GM12878 (cell line): Measurements from ENCODE around the gene GABBR1. TPM values are rescaled to one million over a fixed set of nuclear protein-coding genes. Genes with fewer than 3 reads are reported as not detected.

Experiments
- ATAC-seq: fragments of 200-7000 bp; cut with Tn5 transposase; 3 replicates; pipeline ENCODE4 v1.9.1; 2020; ENCODE audit warnings: mild to moderate bottlenecking, moderate library complexity
- BruUV-seq: library from RNA; stranded (reverse); fragments of 400-500 nt; replicated peaks from 2 replicates; lab custom pipeline; 2021; lab: Mats Ljungman, UMichigan
- CTCF ChIA-PET: fragments of 300-600 bp; sonication (Branson Sonifier 250); formaldehyde crosslinking; extraction: SDS; loops from one replicate; lab custom pipeline; 2021; ENCODE audit warnings: inconsistent platforms; lab: Yijun Ruan, JAX
- POLR2A ChIA-PET: fragments of 350-600 bp; formaldehyde crosslinking; extraction: SDS; loops from one replicate; lab custom pipeline; 2021; ENCODE audit warnings: inconsistent platforms; lab: Charles Lee
- RAD21 ChIA-PET: fragments of 300-600 bp; sonication (Branson Sonifier 250); formaldehyde crosslinking; loops from one replicate; lab custom pipeline; 2023; ENCODE audit warnings: antibody characterized with exemption; ENCODE audit not compliant: unreplicated experiment; lab: Charles Lee
- SMC1A ChIA-PET: fragments of 300-600 bp; sonication (Branson Sonifier 250); formaldehyde crosslinking; loops from one replicate; lab custom pipeline; 2023; ENCODE audit not compliant: unreplicated experiment, uncharacterized antibody; lab: Charles Lee
- DNase-seq: peaks from one replicate; pipeline ENCODE4 v3.0.0-alpha.2; 2011; ENCODE audit warnings: low read depth, low spot score
- FAIRE-seq: peaks from 3 replicates; lab custom pipeline; 2011; peaks lifted over from hg19 to GRCh38; lab: Jason Lieb, UNC
- H2AFZ ChIP-seq: 2 replicates; pipeline ENCODE4 v1.6.0; 2011; ENCODE audit warnings: low read depth, low read length, control low read depth; ENCODE audit not compliant: control insufficient read depth
- H3K27ac ChIP-seq: 2 replicates; pipeline ENCODE4 v1.5.1; 2011; ENCODE audit warnings: control low read depth; ENCODE audit not compliant: control insufficient read depth, insufficient read depth
- H3K27me3 ChIP-seq, 2 experiments: replicated peaks in 1 of 2; 2 replicates each; pipeline versions ENCODE4 v1.6.0 to v1.6.1; 2011; ENCODE audit warnings: low read length in 1 of 2; ENCODE audit not compliant: control insufficient read depth in 2 of 2, insufficient read depth in 2 of 2
- H3K36me3 ChIP-seq, 2 experiments: 2 replicates each; pipeline ENCODE4 v1.5.1; 2011; ENCODE audit warnings: low read length in 1 of 2; ENCODE audit not compliant: control insufficient read depth in 2 of 2, insufficient read depth in 2 of 2
- H3K4me1 ChIP-seq: 2 replicates; pipeline ENCODE4 v1.6.1; 2011; ENCODE audit warnings: mild to moderate bottlenecking, low read length, moderate library complexity, mixed read lengths; ENCODE audit not compliant: control insufficient read depth, insufficient read depth
- H3K4me2 ChIP-seq: 2 replicates; pipeline ENCODE4 v1.6.0; 2011; ENCODE audit warnings: control low read depth; ENCODE audit not compliant: control insufficient read depth, insufficient read depth
- H3K4me3 ChIP-seq: fragments of 200-600 bp; sonication (generic); 2 replicates; pipeline ENCODE4 v1.5.1; 2016
- H3K79me2 ChIP-seq: 2 replicates; pipeline ENCODE4 v1.6.0; 2011; ENCODE audit warnings: low read length; ENCODE audit not compliant: control insufficient read depth, insufficient read depth
- H3K9ac ChIP-seq: 2 replicates; pipeline ENCODE4 v1.8.0; 2011; ENCODE audit warnings: low read length, control low read depth, mixed read lengths; ENCODE audit not compliant: control insufficient read depth, insufficient read depth
- H3K9me3 ChIP-seq: replicated peaks from 3 replicates; pipeline ENCODE4 v1.5.1; 2011; ENCODE audit warnings: mild to moderate bottlenecking, low read length; ENCODE audit not compliant: control insufficient read depth, insufficient read depth
- H4K20me1 ChIP-seq: 2 replicates; pipeline ENCODE4 v1.6.0; 2011; ENCODE audit not compliant: control insufficient read depth, insufficient read depth
- ASH2L ChIP-seq: fragments of 300-600, 200-600 bp; sonication (generic); IDR thresholded peaks from 2 replicates; pipeline ENCODE4 v1.6.1; 2017; ENCODE audit warnings: low read depth, mild to moderate bottlenecking, borderline replicate concordance
- BCL11A ChIP-seq: IDR thresholded peaks from 2 replicates; pipeline ENCODE4 v1.6.1; 2011; ENCODE audit warnings: low read depth, low read length
- BRCA1 ChIP-seq: IDR thresholded peaks from 2 replicates; pipeline ENCODE4 v1.6.1; 2011; ENCODE audit warnings: low read depth, low read length, improper control_type of control experiment
- GABPA ChIP-seq: IDR thresholded peaks from 2 replicates; pipeline ENCODE4 v1.6.1; 2014; ENCODE audit warnings: antibody characterized with exemption, low read depth, mild to moderate bottlenecking, inconsistent platforms
- MTA3 ChIP-seq: IDR thresholded peaks from 2 replicates; pipeline ENCODE4 v1.6.1; 2012; ENCODE audit warnings: low read length, inconsistent platforms, borderline replicate concordance
- NRF1 ChIP-seq: conservative IDR thresholded peaks from 2 replicates; pipeline ENCODE4 v1.6.1; 2011; ENCODE audit warnings: mild to moderate bottlenecking, low read depth, low read length, improper control_type of control experiment
- POLR2AphosphoS2 ChIP-seq: IDR thresholded peaks from 2 replicates; pipeline ENCODE4 v1.6.1; 2011; ENCODE audit warnings: low read depth, mild to moderate bottlenecking, low read length, improper control_type of control experiment, moderate library complexity
- RAD51 ChIP-seq: fragments of 450-650 bp; IDR thresholded peaks from 2 replicates; pipeline ENCODE4 v1.6.1; 2016; ENCODE audit warnings: moderate library complexity, mild to moderate bottlenecking, inconsistent platforms
- SMAD1 ChIP-seq: fragments of 450-650 bp; IDR thresholded peaks from 2 replicates; pipeline ENCODE4 v1.6.1; 2018; ENCODE audit warnings: mild to moderate bottlenecking, low read depth; ENCODE audit not compliant: partially characterized antibody
- SP1 ChIP-seq: IDR thresholded peaks from one replicate; pipeline ENCODE4 v1.6.1; 2011; ENCODE audit warnings: low read depth, low read length
- SUPT20H ChIP-seq: IDR thresholded peaks from 2 replicates; pipeline ENCODE4 v1.6.1; 2011; ENCODE audit warnings: low read depth, mild to moderate bottlenecking, low read length, moderate library complexity, borderline replicate concordance; ENCODE audit not compliant: control insufficient read depth
- TCF7 ChIP-seq: IDR thresholded peaks from 2 replicates; pipeline ENCODE4 v1.6.1; 2014; ENCODE audit warnings: antibody characterized with exemption, borderline replicate concordance
- ZNF207 ChIP-seq: fragments of 450-650 bp; IDR thresholded peaks from 2 replicates; pipeline ENCODE4 v1.6.1; 2014; ENCODE audit warnings: antibody characterized with exemption, mild to moderate bottlenecking, borderline replicate concordance
- WGBS: methylation state at CpG from one replicate; pipeline ENCODE4 v1.1.6; 2016; ENCODE audit warnings: low lambda C conversion rate; ENCODE audit not compliant: insufficient replicate concordance, insufficient coverage; ENCODE audit errors: missing lambda C conversion rate; 5-methylcytosine and 5-hydroxymethylcytosine counted together
- in situ Hi-C: fragments of 300-500 bp; cut with MboI; formaldehyde crosslinking; loops from 9 replicates; pipeline ENCODE4 v1.14.3; 2018; ENCODE audit warnings: mixed read lengths
- intact Hi-C: fragments of 100-400 bp; cut with micrococcal nuclease; formaldehyde crosslinking; loops from one replicate; pipeline ENCODE4 v1.14.2; 2022; ENCODE audit not compliant: unreplicated experiment
- polyA plus RNA-seq, 11 experiments: library from polyadenylated mRNA; depleted of rRNA in 4 of 11; unstranded in 6 of 11; stranded (reverse) in 5 of 11; fragments of >200 nt; fragmentation: Nextera tagmentation in 4 of 11; fragmentation: Illumina TruSeq in 1 of 11; extraction: Ambion mirVana in 4 of 11; extraction: Trizol in 1 of 11; gene quantifications; 1 replicate in 1 of 11; 2 replicates in 10 of 11; pipeline versions ENCODE4 v1.2.1 to v1.2.3, GENCODE V29; 2011 to 2016; ENCODE audit warnings: inconsistent platforms in 2 of 11, missing spikeins in 2 of 11, low read depth in 1 of 11
- total RNA-seq, 4 experiments: library from RNA; depleted of rRNA in 3 of 4; stranded (reverse); fragments of >200 nt in 3 of 4; fragmentation: Illumina TruSeq in 1 of 4; extraction: Trizol in 1 of 4; gene quantifications; 2 replicates each; pipeline versions ENCODE4 v1.2.1 to v1.2.3, GENCODE V29; 2013 to 2021

Gene GABBR1
- total and polyA plus RNA-seq, 10 of the 15 experiments (the other 5 are each of a cell fraction or from before 2014, with no cell fraction given): 0.11 to 5.2 (median 1.0) TPM

GRCh38 chr6:29567541-29567940 lies 65.4 kb downstream of the GABBR1 start:
- intact Hi-C loops (no loop called here), in situ Hi-C loops (no loop called here)
- ChIA-PET SMC1A (no interaction called here), POLR2A (no interaction called here), CTCF (no interaction called here)
- no peak for FAIRE-seq
- no peak overlapping the region for H3K4me2 ChIP-seq
- H3K4me1 ChIP-seq: no peaks in the 10 kb centered on the region
- H3K9ac ChIP-seq: no peak overlapping the region
- no peak overlapping the region for H2AFZ ChIP-seq
- no TSS peak for BruUV-seq
- H3K9me3 ChIP-seq: no peaks in the 10 kb centered on the region
- DNase-seq: no peak
- no peaks in the 10 kb centered on the region for H4K20me1 ChIP-seq
- no peaks in the 10 kb centered on the region for H3K36me3 ChIP-seq
- H3K27ac ChIP-seq: no peak overlapping the region
- WGBS: 39% methylated on average over 2 of the region's 2 CpGs
- H3K4me3 ChIP-seq: no peak overlapping the region
- no peaks in the 10 kb centered on the region; a peak in 1 of 4 replicates for H3K27me3 ChIP-seq
- no peak for TF ChIP-seq SP1
- TF ChIP-seq RAD51: no peak
- no peak for TF ChIP-seq ASH2L
- no peak for TF ChIP-seq BCL11A
- TF ChIP-seq POLR2AphosphoS2: no peak
- TF ChIP-seq SUPT20H: no peak
- no peak for TF ChIP-seq TCF7
- TF ChIP-seq, all 136 proteins: peak for 0
- RAD21 ChIA-PET: no interaction called here
- no peak for ATAC-seq
- H3K79me2 ChIP-seq: no peaks in the 10 kb centered on the region

GRCh38 chr6:29566856-29567255 lies 66.1 kb downstream of the GABBR1 start:
- no peaks in the 10 kb centered on the region for H4K20me1 ChIP-seq
- in situ Hi-C loops (no loop called here), intact Hi-C loops (no loop called here)
- no peak overlapping the region for H2AFZ ChIP-seq
- no peaks in the 10 kb centered on the region for H3K36me3 ChIP-seq
- no TSS peak for BruUV-seq
- no peak overlapping the region for H3K4me2 ChIP-seq
- TF ChIP-seq SMAD1 (no peak), BRCA1 (no peak), MTA3 (no peak), GABPA (no peak), ZNF207 (no peak), NRF1 (no peak)
- ChIA-PET RAD21 (no interaction called here), POLR2A (no interaction called here), CTCF (no interaction called here), SMC1A (no interaction called here)
- no peak for DNase-seq
- no peaks in the 10 kb centered on the region for H3K4me1 ChIP-seq
- H3K27ac ChIP-seq: no peak overlapping the region
- no peak overlapping the region for H3K9ac ChIP-seq
- FAIRE-seq: no peak
- 40% methylated on average over 5 of the region's 5 CpGs for WGBS
- H3K4me3 ChIP-seq: no peak overlapping the region
- ATAC-seq: no peak
- H3K9me3 ChIP-seq: no peaks in the 10 kb centered on the region
- no peaks in the 10 kb centered on the region for H3K79me2 ChIP-seq
- H3K27me3 ChIP-seq: no peaks in the 10 kb centered on the region; a peak in 1 of 4 replicates
